IPS-NIHi11 (cell line): ENCODE results near the gene ENPP6.

Experiments
- DNase-seq: peaks from one replicate; pipeline ENCODE4 v3.0.0; 2012; ENCODE audit warnings: mixed read lengths, low spot score

The ENPP6 gene

DNA sequence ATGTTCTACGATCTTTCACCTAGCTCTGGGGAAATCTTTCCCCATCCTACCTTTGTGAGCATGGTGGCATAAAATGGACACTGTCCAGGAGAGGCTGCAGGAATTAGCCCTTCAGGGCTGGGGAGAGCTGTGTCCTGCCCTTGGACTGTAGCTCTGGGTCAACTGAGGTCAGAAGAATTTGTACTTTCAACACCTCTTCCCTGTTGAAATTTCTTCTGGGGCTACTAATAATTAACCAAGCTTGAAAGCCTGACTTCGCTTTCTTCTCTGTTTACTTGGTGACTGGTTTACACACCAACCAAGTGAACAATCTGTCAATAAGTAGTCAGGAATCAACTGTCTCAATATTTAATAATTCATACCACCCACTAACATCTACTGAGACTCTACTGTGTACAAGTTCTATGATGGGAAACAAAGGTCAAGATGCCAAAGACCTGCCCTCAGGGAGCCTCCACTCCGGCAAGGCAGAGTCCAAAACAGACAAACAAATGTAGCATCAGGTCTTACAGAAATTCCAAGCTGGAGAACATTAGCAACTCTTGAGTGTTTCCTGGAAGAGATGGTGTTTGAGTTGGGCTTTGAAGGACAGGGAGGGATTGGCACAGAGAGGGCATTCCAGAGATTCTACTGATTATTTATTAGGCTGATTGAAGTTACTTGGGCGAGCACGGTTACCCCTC lies 113.1 kb downstream of the ENPP6 start:
- DNase-seq: no peak

- peak; percentile 50 for DNase-seq
Observed at GRCh38 chr4:184103527-184104264, 114.0 kb downstream of the ENPP6 start.

- DNase-seq: no peak
Observed at GRCh38 chr4:184102927-184103326, 114.7 kb downstream of the ENPP6 start.

DNA sequence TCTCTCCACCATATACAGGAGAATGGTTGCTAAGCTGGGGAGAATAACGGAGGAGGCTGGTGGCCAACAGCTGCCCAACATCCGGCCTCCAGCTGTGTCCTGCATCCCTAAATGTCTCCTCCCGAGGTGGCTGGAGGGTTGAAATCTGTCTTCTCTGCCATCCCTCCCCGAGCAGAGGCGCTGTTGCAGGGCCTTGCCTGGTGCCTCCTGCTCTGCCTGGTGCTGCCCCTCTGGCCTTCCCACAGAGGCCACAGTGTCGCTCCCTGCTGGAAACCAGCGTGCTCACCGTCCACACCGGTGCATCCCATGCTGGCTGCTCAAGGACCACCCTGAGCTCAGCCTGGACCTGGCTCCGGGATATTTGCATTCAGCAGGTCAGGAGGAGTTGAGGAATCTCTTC lies 115.2 kb downstream of the ENPP6 start:
- DNase-seq: no peak

DNA sequence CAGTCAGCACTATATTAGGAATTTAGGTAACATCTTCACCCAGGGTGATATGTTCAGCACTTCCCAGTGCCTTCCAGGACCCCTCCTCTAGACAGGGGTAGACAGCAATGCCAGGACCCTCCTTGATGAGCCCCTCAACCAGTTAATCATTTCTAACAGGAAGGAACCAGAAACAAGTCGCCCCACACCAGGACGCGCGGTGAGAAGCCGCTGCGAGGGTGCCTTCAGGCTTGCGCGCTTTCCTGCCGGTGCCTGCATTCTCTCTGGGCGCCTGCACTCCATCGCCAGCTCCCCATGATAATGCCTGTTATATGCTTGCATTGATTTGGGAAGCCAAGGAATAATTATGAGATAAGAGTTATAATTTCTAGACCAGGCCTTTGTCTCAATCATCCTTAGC lies 116.0 kb downstream of the ENPP6 start:
- no peak for DNase-seq

DNA sequence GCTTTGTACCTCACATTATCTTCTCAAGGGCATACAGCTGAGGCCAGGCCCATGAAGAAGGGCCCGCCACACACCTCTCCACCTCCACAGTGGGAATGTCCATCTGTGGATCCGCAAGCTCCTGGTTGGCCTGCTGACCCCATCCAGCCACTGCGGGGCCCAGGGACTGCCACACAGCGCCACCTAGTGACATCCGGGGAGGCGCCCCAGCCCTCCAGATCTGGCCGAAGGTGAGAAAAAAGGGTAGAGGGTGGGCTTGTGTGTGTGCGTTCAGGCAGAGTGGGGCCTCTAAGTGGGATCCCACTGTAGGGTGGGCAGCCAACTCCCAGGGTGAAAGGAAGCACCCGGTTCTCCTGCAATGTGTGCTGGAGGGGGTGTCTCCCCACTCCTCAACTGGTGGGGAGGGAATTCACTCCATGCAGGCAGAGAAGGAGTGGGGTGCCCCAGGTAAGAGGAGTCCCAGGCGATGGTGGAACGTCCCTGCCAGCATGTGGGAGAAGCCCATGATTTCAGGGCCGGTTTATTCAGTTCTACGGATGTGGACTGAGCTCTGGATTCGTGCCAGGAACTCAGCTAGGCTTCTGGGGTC lies 117.3 kb downstream of the ENPP6 start:
- peak; percentile 82 for DNase-seq

GRCh38 chr4:184099535-184099966 lies 118.1 kb downstream of the ENPP6 start:
- DNase-seq: no peak

DNA sequence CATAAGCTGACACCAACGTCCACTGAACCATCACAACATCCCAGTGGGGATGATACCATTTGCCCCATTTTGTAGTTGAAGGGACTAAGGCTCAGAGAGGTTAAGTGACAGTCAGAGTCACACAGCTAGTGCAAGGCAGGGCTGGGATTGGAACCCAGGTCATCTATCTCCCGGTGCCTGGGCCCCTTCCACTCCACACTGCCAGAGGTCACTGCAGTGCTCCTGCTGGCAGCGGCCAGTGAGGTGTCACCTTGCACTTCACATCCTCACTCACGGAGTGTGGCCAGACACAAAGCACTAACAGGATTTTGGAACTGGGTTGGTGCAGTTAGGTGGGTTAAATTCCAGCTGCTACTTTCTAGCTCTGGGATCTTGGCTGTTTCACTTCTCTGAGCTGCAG lies 118.7 kb downstream of the ENPP6 start:
- no peak for DNase-seq

- DNase-seq: no peak
Observed at GRCh38 chr4:184097815-184098214, 119.9 kb downstream of the ENPP6 start.

- DNase-seq: peak; percentile 77
Observed at GRCh38 chr4:184097241-184097605, 120.5 kb downstream of the ENPP6 start.

GRCh38 chr4:184096561-184097240 lies 121.0 kb downstream of the ENPP6 start:
- no peak for DNase-seq

DNA sequence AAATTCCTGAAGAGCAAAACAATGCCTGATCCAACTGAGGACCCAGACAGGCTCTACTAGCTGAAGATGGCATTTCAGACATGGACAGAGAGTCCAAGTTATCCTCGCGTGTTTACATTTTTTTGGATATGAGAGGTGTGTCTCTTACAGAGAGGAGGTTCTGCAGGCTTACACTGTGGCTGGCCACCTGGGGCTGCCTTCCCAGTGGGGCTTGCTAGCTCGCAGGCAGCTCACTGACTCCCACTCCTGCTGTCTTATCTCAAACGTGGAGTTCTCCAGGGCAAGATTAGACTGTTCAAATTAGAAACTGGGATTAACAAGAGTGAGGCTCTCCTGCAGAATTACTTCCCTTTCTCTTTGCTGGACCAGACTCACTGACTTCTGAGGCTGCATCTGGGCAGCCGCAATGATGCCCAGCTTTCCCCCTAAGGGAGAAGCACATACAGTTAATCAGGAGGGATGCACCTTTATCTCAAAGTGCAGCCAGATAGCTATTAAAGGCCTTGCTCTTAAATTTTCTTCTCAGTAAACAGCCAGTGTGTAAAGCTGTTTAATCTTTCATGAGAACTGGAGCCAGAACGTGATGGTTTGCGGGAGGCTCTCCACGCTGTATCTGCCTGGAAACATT lies 123.0 kb downstream of the ENPP6 start:
- no peak for DNase-seq

GRCh38 chr4:184091986-184092385 lies 125.7 kb downstream of the ENPP6 start:
- no peak for DNase-seq

- no peak for DNase-seq
Observed at GRCh38 chr4:184090571-184090970, 127.1 kb downstream of the ENPP6 start.

- DNase-seq: no peak
Observed at GRCh38 chr4:184080674-184081073, 137.0 kb downstream of the ENPP6 start.

GRCh38 chr4:184074677-184075388 lies 142.8 kb downstream of the ENPP6 start:
- DNase-seq: no peak

DNA sequence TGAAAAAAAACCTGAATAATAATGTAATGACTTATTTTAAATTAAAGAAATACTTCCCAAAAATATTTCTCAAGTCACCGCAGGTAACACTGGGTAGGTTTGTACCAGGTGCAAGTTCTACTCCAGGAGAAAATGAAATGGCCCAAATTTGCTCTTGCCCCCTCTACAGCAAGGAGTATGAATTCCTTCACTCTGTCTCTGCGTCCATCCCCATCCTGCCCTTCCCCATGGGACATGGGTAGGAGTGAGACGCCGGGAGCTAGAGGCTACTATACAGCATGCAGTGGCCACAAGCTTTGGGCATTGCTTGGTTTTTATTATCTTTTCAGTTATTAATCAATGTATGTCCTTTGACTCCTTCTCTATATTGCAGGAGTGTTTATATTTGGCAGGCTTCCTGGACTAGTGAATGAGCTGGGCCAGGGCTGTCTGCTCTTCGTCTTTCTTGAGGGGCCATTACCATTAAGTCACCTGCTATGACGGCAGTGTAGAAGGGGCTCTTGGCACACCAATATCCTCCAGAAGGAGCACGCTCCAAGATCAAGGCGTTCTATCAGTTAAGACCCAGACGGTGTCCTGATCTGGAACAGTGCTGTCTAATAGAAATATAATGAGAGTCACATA lies 149.6 kb downstream of the ENPP6 start:
- no peak for DNase-seq

DNA sequence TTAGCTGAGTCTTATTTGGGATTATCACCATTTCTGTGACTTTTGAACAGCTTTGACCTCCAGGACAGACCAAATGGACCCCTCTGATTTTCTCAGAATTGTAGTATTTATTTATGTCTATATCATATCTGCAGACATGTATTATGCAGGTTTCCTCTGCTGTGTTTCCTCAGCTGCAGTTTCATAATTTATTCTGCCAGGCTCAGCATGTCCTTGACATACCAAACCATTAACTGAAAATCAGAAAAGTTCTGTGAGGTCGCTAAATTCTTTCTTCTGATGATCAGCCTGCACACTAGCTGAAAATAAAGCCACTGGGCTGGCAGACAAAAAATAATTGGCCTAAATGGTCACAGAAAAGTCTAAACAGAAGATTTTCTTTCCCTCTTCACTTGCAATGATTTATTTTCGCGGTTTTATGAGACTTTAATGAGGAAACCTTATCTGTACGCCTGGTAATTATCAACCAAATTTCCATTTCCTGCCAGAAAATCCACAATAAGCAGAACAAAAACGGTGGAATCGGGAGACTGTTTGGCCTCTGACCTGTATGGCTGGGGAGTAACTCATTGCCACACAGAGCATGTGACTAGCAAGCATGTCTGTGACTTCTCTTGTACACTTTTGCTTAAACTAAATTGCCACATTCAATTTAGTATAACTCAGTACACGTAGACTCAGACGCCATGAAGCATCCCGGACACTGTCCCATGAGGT lies 150.9 kb downstream of the ENPP6 start:
- DNase-seq: no peak

DNA sequence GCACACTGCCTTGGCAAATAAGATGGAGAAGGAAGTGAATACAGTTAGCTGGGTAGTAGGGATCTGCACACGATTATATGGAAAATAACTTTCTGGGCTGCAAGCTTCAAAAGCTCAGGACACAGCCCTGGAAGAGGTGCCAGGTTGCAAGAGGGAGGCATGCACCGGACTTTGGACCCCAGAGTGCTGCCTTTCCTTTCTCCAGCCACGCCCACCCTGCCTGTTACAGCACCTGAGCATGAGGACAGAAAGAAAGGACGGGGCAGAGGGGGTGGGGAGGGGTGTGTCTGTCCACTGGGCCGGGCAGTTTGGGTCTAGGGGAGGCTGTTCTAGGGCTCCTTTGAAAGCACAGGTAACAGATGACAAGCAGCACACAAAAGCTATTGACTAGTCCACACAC lies 152.8 kb downstream of the ENPP6 start:
- no peak for DNase-seq

DNA sequence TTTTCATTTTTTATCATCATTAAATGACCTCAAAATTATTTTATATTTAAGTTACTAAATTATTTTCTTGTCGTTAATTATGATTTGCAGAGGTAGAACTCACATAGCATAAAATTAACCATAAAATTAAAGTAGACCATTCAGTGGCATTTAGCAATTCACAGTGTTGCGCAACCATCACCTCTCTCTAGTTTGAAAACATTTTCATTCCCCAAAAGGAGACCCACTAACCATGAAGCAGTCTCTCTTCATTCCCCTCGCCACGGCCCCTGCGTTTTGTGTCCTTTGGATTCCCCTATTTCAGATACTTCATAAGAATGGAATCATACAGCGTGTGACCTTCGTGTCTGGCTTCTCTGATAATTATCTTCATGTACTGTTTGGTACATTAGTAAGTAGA lies 154.9 kb downstream of the ENPP6 start:
- no peak for DNase-seq

DNA sequence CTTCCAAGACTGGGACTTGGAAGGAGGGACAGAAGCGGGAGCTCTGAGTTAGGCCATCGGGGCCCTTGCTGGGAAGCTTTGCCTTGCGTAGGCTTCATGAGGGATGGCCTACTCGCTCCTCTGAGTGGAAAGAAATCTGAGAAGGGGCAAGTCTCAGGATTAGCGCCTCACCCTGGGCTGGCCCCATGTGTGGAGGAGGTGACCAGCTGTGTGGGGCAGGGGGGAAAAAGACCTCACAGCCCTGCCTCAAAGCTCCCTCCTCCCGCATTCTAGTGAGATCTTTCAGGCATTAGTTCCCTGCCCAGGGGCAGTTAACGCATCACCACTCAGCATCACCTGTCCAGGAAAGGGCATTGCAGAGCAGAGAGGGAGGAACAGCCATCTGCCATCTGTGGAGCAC lies 156.1 kb downstream of the ENPP6 start:
- DNase-seq: peak; percentile 33
